Activated T-cell treated with anti-CD3 and anti-CD28 coated beads, Interleukin-2, amount 50 U/mL, for 48 hours (primary cell): ENCODE measurements around the gene PIGO.
A peak's percentile ranks its signal among the peaks of the same experiment; 100 is the strongest.

ENCODE experiments used
- DNase-seq, 2 experiments: peaks; one replicate each; pipeline ENCODE4 v3.0.0-alpha.2; 2020

The PIGO gene

DNA sequence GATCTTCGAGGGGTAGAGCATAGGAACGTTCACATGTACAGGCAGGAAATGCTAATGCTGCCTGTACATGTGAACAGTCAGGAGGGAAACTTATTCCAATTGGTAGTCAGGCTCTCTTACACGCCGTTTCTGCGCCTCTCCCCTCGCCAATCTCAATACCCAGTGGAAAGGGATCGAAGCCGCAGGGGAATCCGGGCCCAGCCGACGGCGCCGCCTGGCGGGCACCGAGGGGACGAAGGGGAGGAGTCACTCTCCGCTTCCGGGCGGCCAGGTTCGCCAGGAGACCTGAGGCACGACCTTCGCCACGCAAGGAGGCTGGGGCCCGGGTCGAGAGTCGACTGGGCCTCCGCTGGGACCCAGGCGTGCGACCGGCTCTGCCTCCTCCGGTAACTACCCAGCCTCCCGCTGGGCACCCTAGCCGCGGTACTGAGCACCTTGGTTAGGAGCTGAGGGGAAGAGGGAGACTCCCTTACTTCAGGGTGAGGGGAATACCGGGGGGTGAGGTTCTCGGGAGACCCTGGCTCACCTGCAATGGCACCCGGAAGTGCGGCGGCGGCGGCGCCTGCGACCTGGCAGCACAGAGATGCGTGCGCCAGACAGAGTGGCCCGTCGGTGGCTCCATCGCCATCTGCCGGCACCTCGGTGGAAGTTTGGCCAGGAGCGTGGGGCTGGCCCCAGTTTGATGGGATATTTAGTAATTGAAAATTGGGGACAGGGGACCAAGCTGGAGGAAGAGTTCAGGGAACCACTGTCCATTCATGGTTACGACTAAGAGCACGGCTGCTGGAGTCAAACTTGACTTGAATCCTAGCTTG, at the start of gene PIGO:
Gene PIGO (minus strand): TSS at position 557 of the 815 bp plus-strand sequence. CDS start 1,026 bp downstream, outside the sequence.
- peak; percentile 94 to 95 for DNase-seq

DNA sequence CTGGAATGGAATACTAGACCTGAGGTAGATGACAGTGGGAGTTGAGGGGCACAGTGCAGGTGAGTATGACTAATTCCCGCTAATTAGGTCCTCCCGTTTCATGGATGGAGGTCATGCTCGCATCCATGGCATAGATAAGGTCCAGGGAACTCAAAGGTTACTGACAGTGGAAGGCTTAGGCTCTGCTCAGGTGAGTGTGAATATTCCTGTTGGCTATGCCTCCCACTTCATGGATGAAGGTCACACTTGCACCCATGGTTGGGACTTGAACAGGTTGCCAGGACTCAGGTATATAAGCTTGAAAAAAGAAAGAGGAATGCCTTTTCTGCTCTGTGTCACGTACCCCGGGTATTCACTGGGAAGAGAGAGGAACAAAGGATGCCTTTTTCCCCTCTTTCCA, 45.6 kb upstream of the PIGO start:
- DNase-seq, result no peak

DNA sequence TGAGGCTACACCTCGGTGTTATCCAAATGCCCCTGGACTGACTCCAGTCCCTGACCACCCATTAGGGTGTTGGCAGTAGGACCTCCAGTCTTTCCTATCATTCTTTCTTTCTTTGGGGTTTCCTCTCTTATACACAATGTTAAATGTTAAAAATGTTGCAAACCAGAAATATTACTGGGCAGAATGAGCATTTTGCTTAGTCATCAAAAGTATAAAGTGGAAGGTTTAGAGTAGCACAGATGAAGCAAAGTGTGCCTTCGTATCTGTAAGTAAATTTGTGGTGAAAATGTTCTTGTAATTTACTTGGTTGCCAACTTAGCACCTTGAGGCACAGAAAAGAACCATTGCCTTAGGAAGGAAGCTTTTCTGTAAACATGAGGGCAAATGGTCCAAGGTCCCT, 43.7 kb upstream of the PIGO start:
- no peak for DNase-seq

DNA sequence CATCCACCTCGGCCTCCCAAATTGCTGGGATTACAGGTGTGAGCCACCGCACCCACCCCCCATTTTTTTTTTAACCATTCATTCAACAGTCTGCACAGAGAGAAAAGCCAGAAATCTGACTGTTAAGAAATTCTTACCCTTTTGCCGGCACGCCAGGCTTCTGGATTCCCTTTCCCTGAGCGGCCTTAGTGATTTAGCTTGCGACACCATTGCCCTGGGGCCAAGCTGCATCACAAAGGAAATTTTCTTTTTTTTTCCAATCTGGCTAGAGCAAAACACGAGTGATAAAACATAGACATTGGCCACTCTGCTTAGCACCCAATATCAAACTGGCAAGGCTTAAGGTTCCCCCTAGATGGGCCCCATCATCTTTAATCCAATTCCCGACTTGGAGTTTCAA, 40.5 kb upstream of the PIGO start:
- no peak for DNase-seq

DNA sequence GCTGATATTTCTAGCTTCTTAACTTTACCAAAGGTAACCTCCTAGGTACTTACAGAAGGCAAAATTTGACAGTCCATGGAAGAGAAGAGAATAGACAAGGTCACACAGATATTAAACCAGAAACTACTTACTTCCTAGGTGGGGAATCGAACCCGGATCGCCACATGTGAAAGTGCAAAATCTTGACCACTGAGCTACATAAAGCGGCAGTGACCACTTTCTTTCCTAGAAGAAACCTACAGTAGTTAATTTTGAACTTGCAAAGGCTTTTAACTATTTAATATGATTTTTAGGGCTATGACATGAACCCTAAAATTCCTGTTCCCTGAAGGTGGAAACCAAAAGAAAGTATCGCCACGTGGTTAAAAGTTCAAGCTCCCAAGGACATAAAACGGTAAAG, 39.6 kb upstream of the PIGO start:
- no peak for DNase-seq

DNA sequence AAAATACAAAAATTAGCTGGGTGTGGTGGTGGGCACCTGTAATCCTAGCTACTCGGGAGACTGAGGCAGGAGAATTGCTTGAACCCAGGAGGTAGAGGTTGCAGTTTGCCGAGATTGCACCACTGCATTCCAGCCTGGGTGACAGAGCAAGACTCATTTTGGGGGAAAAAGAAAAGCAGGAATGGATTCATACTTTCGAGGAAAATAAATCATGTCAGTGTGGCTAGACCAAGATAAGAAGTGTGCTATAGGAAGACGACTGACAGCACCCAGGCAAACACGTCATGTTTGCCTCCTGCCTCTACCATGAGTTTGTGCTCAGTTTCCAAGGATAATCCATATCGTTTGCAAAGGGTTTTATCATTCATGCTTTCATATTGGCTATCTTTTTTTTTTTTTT, 38.5 kb upstream of the PIGO start:
- DNase-seq, result no peak

DNA sequence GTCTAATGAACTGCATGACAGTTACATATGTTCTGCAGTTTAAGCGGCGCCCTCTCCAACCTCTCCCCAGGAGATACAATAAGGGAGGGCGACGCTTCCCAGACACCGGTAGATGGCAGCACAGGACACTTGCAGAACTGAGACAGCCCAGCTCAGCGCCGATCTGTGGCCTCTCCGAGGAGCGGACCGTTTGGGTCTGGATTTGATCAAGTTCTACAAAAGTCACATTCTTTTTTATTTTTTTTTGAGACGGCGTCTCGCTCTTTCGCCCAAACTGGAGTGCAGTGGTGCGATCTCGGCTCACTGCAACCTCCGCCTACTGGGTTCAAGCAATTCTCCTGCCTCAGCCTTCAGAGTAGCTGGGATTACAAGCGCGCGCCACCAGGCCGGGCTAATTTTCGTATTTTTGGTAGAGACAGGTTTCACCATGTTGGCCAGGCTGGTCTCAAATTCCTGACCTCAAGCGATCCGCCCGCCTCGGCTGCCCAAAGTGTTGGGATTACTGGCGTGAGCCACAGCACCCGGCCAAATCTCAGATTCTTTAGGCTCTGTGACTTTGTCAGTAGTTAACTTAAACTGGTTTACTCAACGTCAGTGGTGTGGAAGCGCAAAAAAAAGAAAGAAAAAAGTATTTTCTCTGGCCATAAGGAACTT, 20.6 kb upstream of the PIGO start:
- peak; percentile 84 to 87 for DNase-seq

DNA sequence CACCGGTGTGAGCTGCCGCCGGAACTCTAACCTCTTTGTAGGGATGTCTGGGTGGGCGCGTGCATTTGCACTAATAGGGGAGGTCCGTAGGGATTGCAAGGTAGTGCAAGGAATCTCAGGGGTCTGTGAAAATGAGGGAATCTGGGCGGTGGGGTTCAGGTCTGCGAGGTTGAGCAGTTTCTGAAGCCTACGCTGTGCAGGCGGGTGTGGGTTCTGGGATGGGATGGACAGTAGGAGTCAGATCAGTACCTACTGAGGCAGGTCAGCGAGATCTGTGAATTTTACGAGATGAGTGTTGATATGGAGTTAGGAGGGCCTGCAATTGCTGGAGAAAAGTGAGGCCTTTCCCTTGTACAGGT, 20.1 kb upstream of the PIGO start:
- no peak for DNase-seq

DNA sequence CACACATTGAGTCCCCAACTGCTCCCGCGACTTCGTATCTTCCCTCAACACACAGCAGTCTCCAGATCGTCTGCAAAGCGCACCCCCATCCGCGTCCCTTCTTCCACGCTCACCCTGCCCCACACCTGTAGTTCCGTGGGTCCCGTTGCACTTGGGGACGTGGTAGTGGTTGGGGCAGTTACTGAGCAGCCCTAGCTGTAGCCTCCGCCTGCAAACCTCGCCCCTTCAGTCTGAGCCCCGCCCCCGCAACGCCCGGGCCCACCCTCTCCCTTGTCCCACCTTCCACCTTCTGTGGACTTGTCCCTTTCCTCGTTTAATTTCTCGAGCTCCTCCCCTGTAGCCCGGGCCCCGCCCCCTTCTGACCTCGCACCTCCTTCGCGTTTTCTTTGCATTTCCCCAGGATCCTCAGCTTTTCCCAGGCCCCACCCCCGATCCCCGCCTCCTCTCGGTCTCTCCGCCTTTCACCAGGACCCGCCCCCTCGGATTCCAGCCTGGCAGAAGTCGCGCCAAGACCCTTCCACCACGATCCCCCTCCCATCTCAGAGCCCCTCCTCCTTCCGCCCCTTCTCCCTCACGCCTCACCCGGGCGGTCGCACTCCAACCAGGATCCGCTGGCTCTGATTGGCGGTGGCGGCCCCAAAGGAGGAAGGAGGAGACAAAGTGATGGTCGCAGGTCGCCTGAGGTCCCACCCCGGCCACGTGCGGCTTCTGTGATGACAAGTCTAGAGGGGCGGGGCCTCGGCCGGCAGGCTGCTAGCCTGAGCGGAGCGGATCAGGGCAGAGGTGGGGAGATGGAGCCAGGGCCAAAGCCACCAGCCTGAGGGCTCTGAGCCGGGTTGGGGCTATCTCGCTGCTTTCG, 19.5 kb upstream of the PIGO start, which contains the start of gene ATOSB:
Gene ATOSB (minus strand): TSS at position 183 of the 859 bp plus-strand sequence. CDS start 7,588 bp downstream, outside the sequence.
- DNase-seq, result peak; percentile 94 to 95

DNA sequence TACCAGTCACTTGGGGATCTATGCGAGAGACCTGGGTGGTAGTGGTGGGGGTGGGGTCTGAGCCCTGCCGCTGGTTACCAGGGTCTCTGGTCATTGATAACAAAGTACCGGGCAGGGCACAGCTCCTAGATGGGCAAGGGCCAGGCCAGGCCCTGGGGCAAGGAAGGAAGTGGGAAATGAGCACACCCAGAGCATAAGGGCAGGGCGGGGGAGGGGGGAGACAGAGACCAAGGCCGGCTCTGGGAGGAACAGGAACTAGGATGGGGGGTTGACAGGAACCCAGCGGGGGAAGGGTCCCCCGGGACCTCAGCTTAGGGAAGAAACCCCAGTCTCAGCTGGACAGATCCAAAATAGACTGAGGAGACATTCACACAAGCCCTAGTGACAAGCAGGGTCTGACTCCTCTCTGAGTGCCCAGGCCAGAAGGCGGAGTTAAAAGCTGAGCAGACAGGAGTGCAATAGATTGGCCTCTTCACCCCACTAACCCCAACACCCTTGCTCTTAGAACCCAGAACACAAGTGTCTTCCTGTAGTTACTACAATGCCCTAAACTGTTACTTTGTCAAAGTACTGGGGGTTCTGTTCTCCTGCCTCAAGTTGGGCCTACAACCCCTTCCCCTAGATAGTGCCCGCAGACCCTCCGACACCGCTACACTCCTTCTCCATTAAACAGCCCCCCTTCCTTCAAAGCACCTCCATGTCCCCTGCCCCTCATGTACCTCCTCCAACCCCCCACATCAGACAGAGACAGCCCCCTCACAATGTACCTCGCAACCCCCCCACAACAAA, 18.6 kb upstream of the PIGO start:
- peak; percentile 49 to 59 for DNase-seq

DNA sequence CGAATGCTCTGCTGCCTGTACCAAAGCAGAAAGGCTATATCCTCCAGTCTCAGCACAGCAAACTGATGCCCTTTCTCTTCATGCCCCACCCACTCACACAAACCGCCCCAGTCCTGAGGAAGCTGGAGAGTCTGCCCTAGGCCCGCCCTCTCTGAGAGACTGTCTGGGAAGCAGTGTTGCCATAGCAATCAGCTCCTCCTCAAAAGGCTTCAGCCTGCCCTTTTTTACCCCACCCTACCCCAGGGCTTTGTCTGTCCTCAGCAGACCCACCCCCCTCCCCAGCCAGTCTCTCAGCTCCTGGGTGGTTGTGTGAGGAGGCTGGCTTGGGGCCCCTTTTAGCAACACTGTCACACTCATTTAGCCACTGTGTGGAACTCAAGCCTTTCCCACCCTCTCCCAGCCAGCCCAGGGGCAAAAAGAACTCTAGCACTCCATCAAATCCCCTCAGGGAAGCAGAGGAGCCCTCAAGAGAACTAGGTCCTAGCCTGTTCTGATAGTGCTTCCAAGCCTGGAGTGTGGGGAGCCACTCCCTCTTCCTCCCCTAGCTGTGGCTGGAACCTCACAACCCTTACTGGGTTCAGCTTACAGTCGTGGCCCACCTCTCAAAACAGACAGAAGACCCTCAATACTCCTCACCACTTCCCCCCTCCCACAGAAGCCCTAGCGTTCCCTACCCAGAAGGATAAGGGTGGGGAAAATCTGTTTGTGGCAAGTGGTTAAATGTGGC, 17.9 kb upstream of the PIGO start:
- peak; percentile 72 to 76 for DNase-seq

DNA sequence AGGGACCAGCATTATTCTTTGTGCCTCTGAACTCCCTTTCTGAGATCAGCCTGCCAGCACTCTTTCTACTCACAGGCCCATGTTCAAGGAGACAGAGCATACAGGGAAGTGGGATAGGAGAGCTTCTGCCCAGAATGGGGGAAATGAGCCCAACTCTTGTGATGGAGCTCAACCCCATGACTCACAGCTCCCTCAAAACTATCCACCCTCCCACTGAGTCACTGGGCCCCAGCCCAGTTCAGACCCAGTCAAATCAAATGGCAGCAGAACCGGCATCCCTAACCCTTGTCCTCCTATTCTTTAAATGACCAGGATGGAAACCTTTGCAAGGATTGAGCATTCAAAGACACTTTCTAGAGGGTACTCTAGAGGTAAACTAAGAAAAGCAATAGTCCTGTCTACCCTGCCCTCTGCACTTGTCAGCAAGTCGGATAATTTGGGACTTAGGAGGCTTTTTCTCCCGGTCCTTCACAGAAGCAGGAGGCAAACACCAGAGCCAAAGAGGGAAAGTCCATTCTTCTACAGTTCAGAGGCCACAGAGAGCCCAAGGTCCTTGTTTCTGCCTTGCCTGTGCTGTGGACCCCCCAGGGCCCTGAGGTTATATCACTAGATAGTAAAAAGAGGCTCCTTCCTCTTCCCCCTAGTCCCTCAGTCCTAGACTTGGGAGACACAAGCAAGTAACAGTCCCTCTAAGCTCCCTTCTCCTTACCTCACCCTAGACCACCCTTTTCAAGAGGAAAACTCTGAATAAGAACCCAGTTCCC, 16.0 kb upstream of the PIGO start:
- peak in 1 of 2 experiments; percentile 26 for DNase-seq

DNA sequence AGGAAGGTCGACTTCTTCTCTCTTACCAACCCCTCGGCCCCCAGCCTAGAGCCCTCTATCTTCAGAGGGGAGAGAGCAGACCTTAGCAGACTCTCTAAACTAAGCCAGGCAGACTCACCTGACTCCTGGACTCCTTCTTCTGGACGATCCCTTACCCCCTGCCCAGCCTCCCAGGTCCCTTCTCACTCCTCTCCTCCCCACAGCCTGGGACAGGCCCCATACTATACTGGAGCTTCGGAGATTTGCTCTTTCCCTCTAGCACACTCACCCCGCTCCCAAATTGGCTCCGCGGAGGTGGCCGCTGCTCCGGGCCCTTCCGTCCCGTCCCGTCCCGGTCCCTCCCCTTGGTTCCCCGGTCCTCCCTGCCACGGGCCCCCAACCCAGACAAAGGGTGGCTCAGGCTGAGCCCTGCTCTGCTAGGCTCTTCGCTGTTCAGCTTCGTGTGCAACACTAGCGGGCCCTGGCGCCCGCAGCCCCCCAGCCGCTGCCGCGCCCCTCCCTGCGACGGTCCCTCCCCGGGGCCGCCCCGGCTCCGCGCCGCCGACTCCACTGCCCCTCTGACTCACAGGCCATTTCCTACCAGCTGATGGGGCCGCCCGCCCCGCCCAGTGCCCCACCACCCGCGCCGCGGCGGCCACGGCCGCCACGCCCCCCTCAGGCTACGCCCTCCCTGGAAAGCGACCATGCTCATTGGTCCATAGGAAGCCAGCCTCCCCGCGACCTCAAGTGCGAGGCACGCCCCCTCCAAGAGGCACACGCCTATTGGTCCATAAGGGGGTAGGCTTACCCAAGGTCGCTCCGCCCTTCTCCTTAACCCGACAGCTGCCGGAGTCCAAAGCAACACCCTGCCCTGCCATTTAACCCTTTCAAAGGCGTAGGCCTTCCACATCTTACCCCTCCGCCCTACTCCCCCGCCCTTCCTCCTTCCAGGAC, 14.9 kb upstream of the PIGO start:
- DNase-seq, result peak; percentile 95 to 97

DNA sequence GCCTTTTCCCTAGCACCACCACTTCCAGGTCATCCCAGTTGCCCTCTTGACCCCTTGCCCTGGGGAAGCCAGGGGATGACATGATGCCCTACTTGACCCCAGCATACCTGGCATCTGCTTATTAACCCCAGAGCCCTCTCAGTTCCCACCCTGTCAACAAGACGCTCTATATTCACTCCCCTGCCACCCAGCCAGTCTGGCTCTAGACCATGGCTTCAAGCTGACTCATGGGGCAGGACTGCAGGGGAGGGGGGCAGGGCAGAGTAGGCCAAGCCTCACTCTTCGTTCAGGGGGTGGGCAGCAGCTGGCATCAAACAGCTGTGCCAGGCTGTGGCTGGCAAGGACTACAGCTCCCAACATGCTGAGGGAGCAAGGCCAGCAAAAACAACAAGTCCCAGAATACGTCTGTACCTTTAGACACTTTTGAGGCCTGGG, 14.0 kb upstream of the PIGO start:
- DNase-seq, result peak in 1 of 2 experiments; percentile 22

DNA sequence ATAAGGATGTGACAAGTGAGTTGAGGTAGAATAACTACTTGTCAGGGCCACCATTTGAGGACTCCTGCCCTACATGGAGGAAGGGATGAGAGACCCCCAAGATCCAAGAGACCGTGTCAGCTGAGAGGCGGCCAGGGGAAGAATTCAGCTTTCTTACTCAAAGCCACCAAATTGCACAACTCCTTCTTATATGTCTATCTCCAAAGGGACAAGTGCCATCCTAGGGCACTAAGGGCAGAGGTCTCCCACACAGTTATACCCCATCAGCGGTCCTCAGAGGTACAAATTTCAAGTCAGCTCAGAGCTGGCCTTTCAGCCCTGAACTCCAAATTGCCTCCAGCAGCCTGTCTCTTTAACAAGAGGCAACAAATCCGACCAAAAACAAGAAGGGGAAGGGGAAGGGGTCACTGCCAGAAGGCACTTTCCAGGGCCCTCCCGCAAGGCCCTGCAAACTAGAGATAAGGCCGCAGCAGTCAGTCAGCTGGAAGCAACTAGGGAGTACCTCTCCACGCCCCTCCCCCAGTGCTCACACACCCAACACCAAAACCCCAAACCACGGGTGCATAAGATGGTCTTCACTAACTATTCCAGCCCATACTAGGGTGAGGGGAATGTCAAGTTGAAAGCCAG, 12.7 kb upstream of the PIGO start:
- peak in 1 of 2 experiments; percentile 11 for DNase-seq

DNA sequence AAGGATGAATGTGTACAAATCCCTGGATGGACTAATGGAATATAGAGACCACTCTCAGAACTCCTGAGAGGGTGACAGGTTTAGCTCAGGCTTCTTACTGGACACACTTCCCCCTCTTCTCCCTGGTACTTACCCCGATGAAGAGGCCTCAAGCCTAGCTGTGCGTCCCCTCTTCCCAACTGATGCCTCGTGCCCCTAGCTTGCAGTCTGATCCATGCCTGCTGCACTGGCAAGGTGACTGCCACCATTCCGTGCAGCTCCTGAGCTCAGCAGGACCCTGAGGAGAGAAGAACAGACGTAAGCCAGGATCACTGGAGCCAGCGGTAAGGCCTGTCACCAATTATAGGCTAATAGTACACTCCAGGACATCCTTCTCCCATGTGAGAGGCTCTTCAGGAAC, 12.1 kb upstream of the PIGO start:
- no peak for DNase-seq

DNA sequence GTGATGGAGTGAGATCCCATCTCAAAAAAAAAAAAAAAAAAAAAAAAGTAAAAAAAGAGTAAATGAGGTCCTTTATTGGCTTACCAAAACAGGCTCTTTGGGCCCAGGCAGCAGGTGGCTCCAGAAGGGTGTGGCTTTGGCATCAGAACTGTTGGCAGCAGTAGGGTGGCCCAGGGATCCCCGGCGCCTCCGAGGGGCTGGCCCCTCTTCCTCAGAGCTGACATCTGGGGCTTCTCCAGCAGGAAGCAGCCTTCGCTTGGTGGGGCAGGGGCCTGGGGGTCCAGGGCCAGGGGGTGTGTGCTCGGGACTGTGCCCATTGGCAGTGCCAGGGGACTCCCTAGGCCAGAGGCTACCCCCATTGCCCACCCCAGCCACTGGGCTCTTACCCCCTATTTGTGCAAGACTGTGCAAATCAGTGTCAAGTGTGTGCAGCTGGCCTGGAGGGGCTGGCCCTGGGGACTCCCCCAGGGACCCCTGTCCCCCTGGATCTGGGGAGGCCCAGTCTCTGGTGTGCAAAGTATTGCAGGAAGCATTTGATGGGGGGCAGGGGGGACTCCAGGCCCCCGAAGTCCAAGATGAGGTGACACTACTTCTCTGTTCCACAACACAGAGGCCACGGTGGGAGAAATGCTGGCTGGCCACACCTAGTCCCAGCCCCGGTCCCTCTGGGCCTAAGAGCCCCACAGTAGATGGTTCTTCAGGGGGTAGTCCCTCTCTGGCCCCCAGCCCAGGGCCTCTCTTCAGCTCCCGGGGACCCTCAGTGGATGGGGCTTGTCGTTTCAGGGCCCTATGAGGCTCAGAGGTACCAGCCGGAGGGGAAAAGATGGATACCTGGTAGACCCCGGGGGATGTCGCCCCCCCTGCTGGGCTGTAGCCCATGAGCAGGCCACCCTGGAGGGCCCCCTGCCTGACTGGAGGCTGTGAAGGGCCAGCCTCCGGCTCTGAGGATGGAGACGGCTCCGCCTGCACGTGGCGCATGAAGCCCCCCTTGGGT, 11.2 kb upstream of the PIGO start:
- peak in 1 of 2 experiments; percentile 13 for DNase-seq

DNA sequence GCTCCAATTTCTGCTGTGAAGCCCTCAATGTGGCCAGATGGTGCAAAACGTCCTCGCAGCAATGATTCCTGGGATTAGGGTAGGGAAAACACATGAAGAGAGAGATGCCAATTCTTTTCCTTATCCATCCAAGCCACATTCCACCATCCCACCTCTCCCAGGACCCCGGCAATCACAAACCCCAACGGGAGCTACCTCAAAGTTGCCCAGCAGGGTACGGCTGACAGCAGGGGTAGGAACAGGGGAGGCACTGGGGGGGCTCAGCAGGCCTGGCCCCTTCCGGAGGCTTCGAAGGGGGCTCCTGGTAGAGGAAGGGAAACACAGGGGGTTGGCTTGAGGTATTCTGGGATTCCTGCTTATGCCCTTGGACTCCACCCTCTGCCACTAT, 9.9 kb upstream of the PIGO start:
- no peak for DNase-seq
